Loucy (cell line): ENCODE measurements around the gene NSMCE1.

Experiments
- H2AFZ ChIP-seq: fragments of 200-600 bp; sonication (generic); 2 replicates; pipeline ENCODE4 v1.6.0; 2016; ENCODE audit warnings: antibody characterized with exemption, mild to moderate bottlenecking, low read length, moderate library complexity
- H3F3A ChIP-seq: fragments of 200-600 bp; 2 replicates; pipeline ENCODE4 v1.6.0; 2016; ENCODE audit warnings: antibody characterized with exemption, low read depth, mild to moderate bottlenecking
- H3K27me3 ChIP-seq: fragments of 200-600 bp; sonication (generic); 2 replicates; pipeline ENCODE4 v1.6.1; 2014; ENCODE audit warnings: low read length, mild to moderate bottlenecking; ENCODE audit not compliant: insufficient read depth, poor library complexity, severe bottlenecking
- H3K36me3 ChIP-seq: fragments of 200-600 bp; sonication (generic); 2 replicates; pipeline ENCODE4 v1.6.1; 2016; ENCODE audit warnings: low read length; ENCODE audit not compliant: insufficient read depth
- H3K4me1 ChIP-seq: fragments of 200-600 bp; sonication (generic); 2 replicates; pipeline ENCODE4 v1.5.1; 2014; ENCODE audit warnings: low read length, mild to moderate bottlenecking; ENCODE audit not compliant: insufficient read depth, poor library complexity, severe bottlenecking
- H3K4me2 ChIP-seq: fragments of 200-600 bp; sonication (generic); 2 replicates; pipeline ENCODE4 v1.6.0; 2014; ENCODE audit warnings: antibody characterized with exemption, low read length, low read depth, mild to moderate bottlenecking; ENCODE audit not compliant: poor library complexity, severe bottlenecking
- H3K4me3 ChIP-seq: fragments of 200-600 bp; sonication (generic); 2 replicates; pipeline ENCODE4 v1.5.1; 2014; ENCODE audit warnings: low read length, mild to moderate bottlenecking, mixed read lengths; ENCODE audit not compliant: poor library complexity, severe bottlenecking
- H3K79me2 ChIP-seq: fragments of 200-600 bp; sonication (generic); 2 replicates; pipeline ENCODE4 v1.6.1; 2014; ENCODE audit warnings: low read length; ENCODE audit not compliant: insufficient read depth
- H3K9ac ChIP-seq: fragments of 200-600 bp; sonication (generic); 2 replicates; pipeline ENCODE4 v1.6.0; 2014; ENCODE audit warnings: mild to moderate bottlenecking, low read depth, low read length, moderate library complexity; ENCODE audit not compliant: poor library complexity, severe bottlenecking
- H3K9me2 ChIP-seq: fragments of 200-600 bp; sonication (generic); replicated peaks from 2 replicates; pipeline ENCODE4 v1.6.1; 2016; ENCODE audit warnings: low read depth, low read length, mixed read lengths
- H3K9me3 ChIP-seq: fragments of 200-600 bp; sonication (generic); 2 replicates; pipeline ENCODE4 v1.6.1; 2014; ENCODE audit warnings: mild to moderate bottlenecking, antibody characterized with exemption, low read length, low read depth; ENCODE audit not compliant: insufficient read depth
- H4K20me1 ChIP-seq: fragments of 200-600 bp; sonication (generic); 2 replicates; pipeline ENCODE4 v1.6.0; 2014; ENCODE audit warnings: antibody characterized with exemption, low read length, mild to moderate bottlenecking; ENCODE audit not compliant: insufficient read depth, poor library complexity, severe bottlenecking
- CTCF ChIP-seq: fragments of 200-600 bp; sonication (generic); conservative IDR thresholded peaks from 2 replicates; pipeline ENCODE4 v1.5.1; 2014; ENCODE audit warnings: mild to moderate bottlenecking, antibody characterized with exemption, low read length
- EZH2phosphoT487 ChIP-seq: fragments of 200-600 bp; IDR thresholded peaks from 2 replicates; pipeline ENCODE4 v1.6.1; 2018; ENCODE audit warnings: antibody characterized with exemption, mild to moderate bottlenecking, moderate library complexity, borderline replicate concordance

Gene NSMCE1

DNA sequence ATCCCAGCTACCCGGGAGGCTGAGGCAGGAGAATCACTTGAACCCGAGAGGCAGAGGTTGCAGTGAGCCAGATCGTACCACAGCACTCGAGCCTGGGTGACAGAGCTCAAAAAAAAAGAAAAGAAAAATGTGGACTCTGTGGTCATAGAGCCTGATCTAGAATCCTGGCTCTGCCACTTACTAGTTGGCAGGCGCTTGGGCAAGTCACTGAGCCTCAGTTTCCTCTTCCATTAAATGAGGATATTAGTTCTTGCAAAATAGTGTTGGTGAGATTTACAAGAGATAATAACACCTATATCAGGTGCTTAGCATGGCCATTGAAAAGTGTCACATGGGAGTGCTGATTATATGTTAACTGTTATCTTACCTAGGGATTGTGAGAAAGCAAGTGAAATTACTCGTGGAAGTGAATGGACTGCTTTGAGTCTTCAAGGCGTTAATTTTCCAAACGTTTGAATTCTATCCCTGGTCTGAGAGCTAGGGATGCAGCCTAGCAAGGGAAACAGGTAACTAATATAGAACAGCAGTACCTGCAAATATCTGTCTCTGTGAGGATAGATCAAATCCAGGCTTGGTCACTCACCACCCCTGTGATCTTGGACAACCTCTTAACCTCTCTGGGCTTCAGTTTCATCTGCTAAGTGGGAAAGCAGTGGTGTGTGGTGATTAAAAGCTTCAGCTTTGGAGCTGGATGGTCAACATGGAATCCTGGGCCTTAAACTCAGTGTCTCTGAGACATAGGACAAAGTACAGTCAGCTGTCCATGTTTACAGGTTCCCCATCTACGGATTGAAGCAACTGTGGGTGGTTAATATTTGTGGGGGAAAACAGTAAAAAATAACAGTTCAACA lies 953 bp upstream of the NSMCE1 start:
- Histone ChIP-seq H3K4me3 (peak overlapping the region; percentile 90), H3K4me2 (peak overlapping the region; percentile 95), H3K9me2 (no peaks in the 10 kb centered on the region), H3K27me3 (no peaks in the 10 kb centered on the region), H4K20me1 (no peaks in the 10 kb centered on the region), H2AFZ (no peak overlapping the region), H3K36me3 (no peaks in the 10 kb centered on the region), H3K4me1 (peaks cover 24% of the 10 kb centered on the region), H3K9ac (peak overlapping the region; percentile 92), H3F3A (no peaks in the 10 kb centered on the region), H3K9me3 (no peaks in the 10 kb centered on the region), H3K79me2 (peaks cover 24% of the 10 kb centered on the region)
- TF ChIP-seq CTCF, result no peak
- no peak for TF ChIP-seq EZH2phosphoT487

- H3F3A ChIP-seq, result no peaks in the 10 kb centered on the region
- TF ChIP-seq EZH2phosphoT487 (no peak), CTCF (no peak)
- H3K4me3 ChIP-seq, result peak overlapping the region; percentile 90
- H3K4me1 ChIP-seq, result peaks cover 22% of the 10 kb centered on the region
- H3K9me3 ChIP-seq, result no peaks in the 10 kb centered on the region
- H4K20me1 ChIP-seq, result no peaks in the 10 kb centered on the region
- no peaks in the 10 kb centered on the region for H3K36me3 ChIP-seq
- H3K9me2 ChIP-seq, result no peaks in the 10 kb centered on the region
- peak overlapping the region; percentile 95 for H3K4me2 ChIP-seq
- H3K27me3 ChIP-seq, result no peaks in the 10 kb centered on the region
- peaks cover 24% of the 10 kb centered on the region for H3K79me2 ChIP-seq
- peak overlapping the region; percentile 92 for H3K9ac ChIP-seq
- H2AFZ ChIP-seq, result no peak overlapping the region
Measured at GRCh38 chr16:27267037-27267677, 1.4 kb downstream of the NSMCE1 start.

DNA sequence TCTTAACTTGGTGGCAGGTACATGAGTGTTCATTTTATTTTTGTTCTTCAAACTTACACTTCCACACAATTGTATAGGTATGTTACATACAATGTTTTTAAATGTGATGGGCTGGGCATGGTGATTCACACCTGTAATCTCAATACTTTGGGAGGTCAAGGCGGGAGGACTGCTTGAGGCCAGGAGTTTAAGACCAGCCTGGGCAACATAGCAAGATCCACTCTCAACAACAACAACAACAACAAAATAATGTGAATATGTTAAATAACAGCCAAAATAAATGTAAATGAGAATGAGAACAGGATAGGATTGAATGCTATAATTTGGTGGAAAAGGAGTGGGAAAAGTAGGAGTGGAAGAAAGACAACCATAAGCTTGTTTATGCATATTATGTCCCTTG lies 2.6 kb downstream of the NSMCE1 start:
- Histone ChIP-seq H3K9ac (no peak overlapping the region), H3K4me3 (no peak overlapping the region), H3K4me2 (no peak overlapping the region), H3F3A (no peaks in the 10 kb centered on the region), H3K79me2 (peaks cover 24% of the 10 kb centered on the region), H3K36me3 (no peaks in the 10 kb centered on the region), H3K4me1 (peaks cover 28% of the 10 kb centered on the region), H3K9me2 (no peaks in the 10 kb centered on the region), H4K20me1 (no peaks in the 10 kb centered on the region), H3K27me3 (no peaks in the 10 kb centered on the region), H3K9me3 (no peaks in the 10 kb centered on the region), H2AFZ (no peak overlapping the region)
- TF ChIP-seq CTCF (no peak), EZH2phosphoT487 (no peak)
